Measurements from ENCODE around the gene ARHGAP18. TPM values are rescaled to one million over a fixed set of nuclear protein-coding genes. Genes with fewer than 3 reads are reported as not detected.
A peak's percentile ranks its signal among the peaks of the same experiment; 100 is the strongest.

Gene ARHGAP18
- total and polyA plus RNA-seq, 2 of the 13 experiments (the other 11 are each of a cell fraction or from before 2014, with no cell fraction given): 58.2 to 115 TPM

DNA sequence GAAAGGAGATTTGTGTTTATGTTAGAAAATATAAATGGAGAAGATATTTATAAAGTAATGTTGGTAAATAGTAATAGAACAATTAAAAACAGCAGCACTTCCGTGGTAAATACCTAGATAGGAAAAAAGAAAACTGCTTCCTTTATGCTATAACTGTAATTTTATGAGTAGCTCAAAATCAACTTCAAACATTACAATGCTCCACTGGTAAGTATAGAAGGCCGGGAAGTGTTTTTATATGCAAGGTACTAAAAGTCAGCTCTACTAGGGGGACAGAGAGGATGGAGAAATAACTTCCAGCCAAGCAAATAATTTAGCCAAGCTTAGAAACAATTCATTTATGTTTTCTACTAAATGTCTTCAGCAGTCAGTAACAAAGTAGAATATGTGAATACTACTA is 56.7 kb downstream of the ARHGAP18 start:
- TF ChIP-seq MAF1 (CRISPR knock-in tag; IDR thresholded peaks at IDR 0.05; ENCODE audit: borderline replicate concordance): no peak
- TF ChIP-seq, protein P1, sequence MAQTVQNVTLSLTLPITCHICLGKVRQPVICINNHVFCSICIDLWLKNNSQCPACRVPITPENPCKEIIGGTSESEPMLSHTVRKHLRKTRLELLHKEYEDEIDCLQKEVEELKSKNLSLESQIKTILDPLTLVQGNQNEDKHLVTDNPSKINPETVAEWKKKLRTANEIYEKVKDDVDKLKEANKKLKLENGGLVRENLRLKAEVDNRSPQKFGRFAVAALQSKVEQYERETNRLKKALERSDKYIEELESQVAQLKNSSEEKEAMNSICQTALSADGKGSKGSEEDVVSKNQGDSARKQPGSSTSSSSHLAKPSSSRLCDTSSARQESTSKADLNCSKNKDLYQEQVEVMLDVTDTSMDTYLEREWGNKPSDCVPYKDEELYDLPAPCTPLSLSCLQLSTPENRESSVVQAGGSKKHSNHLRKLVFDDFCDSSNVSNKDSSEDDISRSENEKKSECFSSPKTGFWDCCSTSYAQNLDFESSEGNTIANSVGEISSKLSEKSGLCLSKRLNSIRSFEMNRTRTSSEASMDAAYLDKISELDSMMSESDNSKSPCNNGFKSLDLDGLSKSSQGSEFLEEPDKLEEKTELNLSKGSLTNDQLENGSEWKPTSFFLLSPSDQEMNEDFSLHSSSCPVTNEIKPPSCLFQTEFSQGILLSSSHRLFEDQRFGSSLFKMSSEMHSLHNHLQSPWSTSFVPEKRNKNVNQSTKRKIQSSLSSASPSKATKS (CRISPR knock-in tag; IDR thresholded peaks at IDR 0.05): 0 out of 2 replicates have a peak, but pooled peaks have one; percentile 30
- POLR2A ChIA-PET: interaction anchor here (1.3 to 1.7 kb wide), 3 partner anchors 9 to 57 kb away, joined by 3 to 10 read pairs (median 7); partner anchors contain the start of gene ARHGAP18
- DNase-seq (ENCODE audit: low spot score) (no peak), FAIRE-seq (no peak), ATAC-seq (no peak)
- H3K36me3 ChIP-seq (replicated peaks in 1 of 2; ENCODE audit: control insufficient read depth in 1 of 2, insufficient read depth in 2 of 2, low read length in 2 of 2): peaks cover 5 to 12% of the 10 kb centered on the region in 2 experiments; a peak in 3 of 5 replicates
- no peaks in the 10 kb centered on the region for H3K27me3 ChIP-seq (ENCODE audit: control insufficient read depth in 1 of 2, insufficient read depth in 2 of 2, low read length in 2 of 2)
- no peak overlapping the region for H3K9ac ChIP-seq (ENCODE audit: insufficient read depth, low read depth, low read length)
- no peak overlapping the region for H2AFZ ChIP-seq (ENCODE audit: low read length)
- H4K20me1 ChIP-seq (ENCODE audit: insufficient read depth, low read length): no peaks in the 10 kb centered on the region
- no peak overlapping the region for H3K4me2 ChIP-seq (ENCODE audit: low read depth, low read length)
- CTCF ChIA-PET (ENCODE audit: low intra/inter-chr PET ratio, low total read pairs): no interaction called here
- no peak overlapping the region for H3K4me3 ChIP-seq (replicated peaks in 1 of 3; ENCODE audit: insufficient read depth in 1 of 3, low read depth in 2 of 3, low read length in 3 of 3)
- H3K9me3 ChIP-seq (ENCODE audit: low read length): no peaks in the 10 kb centered on the region
- H3K79me2 ChIP-seq (ENCODE audit: insufficient read depth, low read length): peaks cover 91% of the 10 kb centered on the region
- H3K27ac ChIP-seq (ENCODE audit: extremely low read length, insufficient read depth, low read length): peak overlapping the region; percentile 18
- no TSS peak for BruUV-seq (replicated peaks)
- intact Hi-C loops (cut with micrococcal nuclease; ENCODE audit: unreplicated experiment): no loop called here
- H3K4me1 ChIP-seq (ENCODE audit: insufficient read depth, low read length): peaks cover 93% of the 10 kb centered on the region
- WGBS (ENCODE audit: low lambda C conversion rate): 92% methylated on average over 2 of the region's 2 CpGs
- in situ Hi-C loops (cut with HindIII; ENCODE audit: extremely low pct_ligation_motif_present, low pct_unique_long_range_greater_than_20kb): no loop called here

DNA sequence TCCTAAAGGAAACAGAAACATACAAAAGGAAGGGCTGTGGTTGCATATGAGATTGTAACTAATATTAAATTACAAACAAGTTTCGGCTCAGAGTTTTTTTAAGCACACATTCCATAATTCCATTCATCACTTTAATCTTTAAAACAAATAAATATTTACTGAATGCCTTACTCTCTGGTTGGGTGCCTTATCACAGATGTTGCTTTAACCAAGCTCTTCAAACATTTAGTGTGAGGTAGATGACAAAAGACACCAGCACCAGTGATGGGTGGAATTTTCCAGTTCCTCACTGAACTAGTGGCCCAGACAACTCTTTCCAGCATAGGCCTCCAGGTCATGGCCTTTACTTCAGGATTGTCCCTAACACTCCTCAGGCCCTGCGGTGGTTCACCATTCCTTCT is 58.7 kb downstream of the ARHGAP18 start:
- H2AFZ ChIP-seq (ENCODE audit: low read length): no peak overlapping the region
- no TSS peak for BruUV-seq (replicated peaks)
- no peaks in the 10 kb centered on the region for H4K20me1 ChIP-seq (ENCODE audit: insufficient read depth, low read length)
- POLR2A ChIA-PET: interaction anchor here (2.4 kb wide), 2 partner anchors 10 to 58 kb away, joined by 8 to 11 read pairs; partner anchors contain the start of gene ARHGAP18
- peaks cover 92% of the 10 kb centered on the region for H3K79me2 ChIP-seq (ENCODE audit: insufficient read depth, low read length)
- H3K9ac ChIP-seq (ENCODE audit: insufficient read depth, low read depth, low read length): no peak overlapping the region
- DNase-seq (ENCODE audit: low spot score) (peak; percentile 74), FAIRE-seq (peak; percentile 23), ATAC-seq (peak; percentile 76)
- in situ Hi-C loops (cut with HindIII; ENCODE audit: extremely low pct_ligation_motif_present, low pct_unique_long_range_greater_than_20kb) (no loop called here), intact Hi-C loops (cut with micrococcal nuclease; ENCODE audit: unreplicated experiment) (no loop called here)
- H3K4me3 ChIP-seq (replicated peaks in 1 of 3; ENCODE audit: insufficient read depth in 1 of 3, low read depth in 2 of 3, low read length in 3 of 3): no peak overlapping the region
- peak overlapping the region; percentile 37 for H3K4me2 ChIP-seq (ENCODE audit: low read depth, low read length)
- H3K4me1 ChIP-seq (ENCODE audit: insufficient read depth, low read length): peaks cover 97% of the 10 kb centered on the region
- H3K9me3 ChIP-seq (ENCODE audit: low read length): no peaks in the 10 kb centered on the region
- peak overlapping the region; percentile 43 for H3K27ac ChIP-seq (ENCODE audit: extremely low read length, insufficient read depth, low read length)
- no peaks in the 10 kb centered on the region for H3K27me3 ChIP-seq (ENCODE audit: control insufficient read depth in 1 of 2, insufficient read depth in 2 of 2, low read length in 2 of 2)
- CTCF ChIA-PET (ENCODE audit: low intra/inter-chr PET ratio, low total read pairs): no interaction called here
- 53% methylated on average over 2 of the region's 2 CpGs for WGBS (ENCODE audit: low lambda C conversion rate)
- peaks cover 3 to 4% of the 10 kb centered on the region in 2 experiments; a peak in 3 of 5 replicates for H3K36me3 ChIP-seq (replicated peaks in 1 of 2; ENCODE audit: control insufficient read depth in 1 of 2, insufficient read depth in 2 of 2, low read length in 2 of 2)
- peak; percentile 61; the same call in 1 of the 2 replicates for TF ChIP-seq CREM (IDR thresholded peaks at IDR 0.05)
- no peak for TF ChIP-seq CREM (CRISPR knock-in tag; IDR thresholded peaks at IDR 0.05)
- no peak for TF ChIP-seq MAFG (CRISPR knock-in tag; IDR thresholded peaks at IDR 0.05)
- TF ChIP-seq ZNF367 (CRISPR knock-in tag; IDR thresholded peaks at IDR 0.05; ENCODE audit: borderline replicate concordance): no peak
- TF ChIP-seq MAF1 (CRISPR knock-in tag; IDR thresholded peaks at IDR 0.05; ENCODE audit: borderline replicate concordance): no peak
- TF ChIP-seq, protein P2, sequence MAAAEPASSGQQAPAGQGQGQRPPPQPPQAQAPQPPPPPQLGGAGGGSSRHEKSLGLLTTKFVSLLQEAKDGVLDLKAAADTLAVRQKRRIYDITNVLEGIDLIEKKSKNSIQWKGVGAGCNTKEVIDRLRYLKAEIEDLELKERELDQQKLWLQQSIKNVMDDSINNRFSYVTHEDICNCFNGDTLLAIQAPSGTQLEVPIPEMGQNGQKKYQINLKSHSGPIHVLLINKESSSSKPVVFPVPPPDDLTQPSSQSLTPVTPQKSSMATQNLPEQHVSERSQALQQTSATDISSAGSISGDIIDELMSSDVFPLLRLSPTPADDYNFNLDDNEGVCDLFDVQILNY (CRISPR knock-in tag; conservative IDR thresholded peaks at IDR 0.05): no peak
- no peak for TF ChIP-seq U2AF2 (IDR thresholded peaks at IDR 0.05; ENCODE audit: low read depth, low read length)
- TF ChIP-seq HOXD1 (CRISPR knock-in tag; IDR thresholded peaks at IDR 0.05): 0 out of 2 replicates have a peak, but pooled peaks have one; percentile 27
- no peak for TF ChIP-seq ZNF703 (CRISPR knock-in tag; IDR thresholded peaks at IDR 0.05; ENCODE audit: borderline replicate concordance)
- TF ChIP-seq RORA (CRISPR knock-in tag; IDR thresholded peaks at IDR 0.05): no peak
- no peak for TF ChIP-seq FOXP1 (IDR thresholded peaks at IDR 0.05)
- TF ChIP-seq FOXP1 (CRISPR knock-in tag; IDR thresholded peaks at IDR 0.05): peak; percentile 61; the same call in 1 of the 2 replicates
- no peak for TF ChIP-seq MAFK (conservative IDR thresholded peaks at IDR 0.05 in 1 of 2, IDR thresholded peaks at IDR 0.05 in 1 of 2; ENCODE audit: low read length in 2 of 2)
- no peak for TF ChIP-seq ZFP62 (CRISPR knock-in tag; IDR thresholded peaks at IDR 0.05)
